Caki2 (cell line): ENCODE data around the gene SIRPB1. TPM values are rescaled to one million over a fixed set of nuclear protein-coding genes. Genes with fewer than 3 reads are reported as not detected.
A peak's percentile ranks its signal among the peaks of the same experiment; 100 is the strongest.

Source experiments
- DNase-seq: peaks from one replicate; pipeline ENCODE4 v3.0.0-alpha.2; 2015; ENCODE audit warnings: low read depth
- in situ Hi-C: cut with HindIII; loops from 2 replicates; pipeline ENCODE4 v1.10.0; 2016; ENCODE audit warnings: low sequenced_read_pairs, low pct_unique_long_range_greater_than_20kb, mixed read lengths
- total RNA-seq: library from RNA; depleted of rRNA; stranded (reverse); fragments of >200 nt; shearing (Covaris generic); gene quantifications from 2 replicates; pipeline ENCODE4 v1.2.3, GENCODE V29; 2014; ENCODE audit warnings: low replicate concordance; rRNA removed

The SIRPB1 gene
- total RNA-seq = 2.1 and 10.4 TPM in 2 replicates

DNA sequence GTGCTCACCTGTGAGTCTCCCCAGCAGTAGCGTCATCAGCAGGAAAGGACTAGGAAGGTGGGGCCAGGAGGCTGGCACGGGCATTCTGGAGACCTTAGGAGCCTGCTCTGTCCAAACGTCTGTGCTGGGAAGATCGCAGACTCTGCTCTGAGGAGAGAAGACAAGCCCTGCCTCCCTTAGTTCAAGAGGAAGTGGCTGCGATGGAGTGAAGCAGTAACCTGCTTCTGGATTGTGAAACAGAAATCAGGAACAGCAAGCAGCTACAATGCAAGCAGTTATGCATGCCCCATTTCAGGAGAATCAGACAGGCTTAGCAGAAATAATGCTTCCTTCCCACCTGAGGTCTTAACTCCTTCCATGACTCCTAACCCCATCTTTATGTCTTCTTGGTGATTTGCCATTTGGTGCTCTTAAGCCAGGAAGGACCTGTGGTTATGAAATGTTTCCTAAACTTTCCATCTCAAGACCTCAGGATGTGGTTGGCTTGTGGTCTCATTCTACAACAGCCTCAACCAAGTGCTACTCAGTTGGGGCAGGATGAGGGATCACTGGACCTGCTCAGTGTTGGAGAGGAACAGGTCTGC is at the start of gene SIRPB1:
Gene SIRPB1, minus strand, starts transcription at position 149 of the 584 bp plus-strand sequence. Its CDS starts 65 bp downstream, at position 84.
- no peak for DNase-seq
- in situ Hi-C loops = no loop called here

DNA sequence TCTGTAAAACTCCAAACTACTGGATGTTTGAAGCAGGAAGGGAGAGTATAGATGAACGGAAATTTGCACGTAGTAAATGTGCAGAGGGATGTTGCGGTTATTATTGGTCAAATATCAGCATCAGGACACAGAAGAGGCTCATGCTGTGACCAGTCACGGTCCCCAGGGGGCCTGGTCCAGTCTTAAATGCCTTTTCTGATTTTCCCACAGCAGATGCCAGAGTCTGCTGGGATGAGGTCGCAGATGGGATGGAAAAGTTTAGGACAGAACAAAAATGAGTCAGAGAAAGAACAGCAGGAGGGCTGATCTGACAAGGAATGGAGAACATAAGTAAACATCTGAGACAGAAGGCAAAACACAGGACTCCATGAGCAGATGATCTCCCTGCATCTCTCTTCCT is 49.5 kb upstream of the SIRPB1 start:
- peak; percentile 21 for DNase-seq
- in situ Hi-C loops = no loop called here

DNA sequence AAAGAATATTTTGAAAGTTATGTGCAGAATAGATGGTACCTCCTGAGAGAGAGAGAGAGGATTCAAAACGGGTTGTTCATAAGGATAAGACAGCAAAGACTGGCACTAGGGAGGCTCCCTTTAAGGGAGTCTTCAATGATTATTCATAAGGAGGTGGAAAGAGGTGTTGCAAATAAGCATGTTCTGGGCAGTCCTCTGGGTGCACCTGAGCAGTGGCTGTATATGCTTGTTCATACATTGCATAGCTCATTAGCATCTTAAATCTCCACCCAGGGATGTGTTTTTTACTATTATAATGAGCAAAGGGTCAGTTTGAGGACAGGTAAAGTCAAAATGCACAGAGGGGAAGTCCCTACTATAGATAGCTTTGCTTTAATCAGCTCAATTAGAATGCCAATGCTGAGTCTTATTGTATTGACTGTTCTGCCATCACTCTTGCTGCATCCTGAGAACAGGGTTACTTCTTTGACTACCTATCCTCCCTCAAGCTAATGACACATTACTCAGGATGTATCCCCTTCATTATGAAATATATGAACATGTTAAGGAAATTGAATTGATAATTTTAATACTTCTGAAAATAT is 47.8 kb upstream of the SIRPB1 start:
- DNase-seq = no peak
- in situ Hi-C loops = no loop called here

DNA sequence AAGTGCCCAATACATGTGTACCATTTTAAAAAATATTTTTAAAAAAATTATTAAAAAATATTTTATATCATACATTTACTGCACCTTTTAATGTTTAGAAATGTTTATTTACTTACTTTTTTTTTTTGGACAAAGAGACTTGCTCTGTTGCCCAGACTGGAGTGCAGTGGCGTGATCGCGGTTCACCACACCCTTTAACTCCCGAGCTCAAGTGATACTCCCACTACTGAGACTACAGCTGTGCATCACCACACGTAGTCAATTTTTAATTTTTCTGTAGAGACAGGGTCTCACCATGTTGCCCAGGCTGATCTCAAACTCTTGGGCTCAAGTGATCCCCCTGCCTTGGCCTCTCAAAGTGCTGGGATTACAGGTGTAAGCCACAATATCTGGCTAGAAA is 47.0 kb upstream of the SIRPB1 start:
- in situ Hi-C loops = no loop called here
- no peak for DNase-seq

DNA sequence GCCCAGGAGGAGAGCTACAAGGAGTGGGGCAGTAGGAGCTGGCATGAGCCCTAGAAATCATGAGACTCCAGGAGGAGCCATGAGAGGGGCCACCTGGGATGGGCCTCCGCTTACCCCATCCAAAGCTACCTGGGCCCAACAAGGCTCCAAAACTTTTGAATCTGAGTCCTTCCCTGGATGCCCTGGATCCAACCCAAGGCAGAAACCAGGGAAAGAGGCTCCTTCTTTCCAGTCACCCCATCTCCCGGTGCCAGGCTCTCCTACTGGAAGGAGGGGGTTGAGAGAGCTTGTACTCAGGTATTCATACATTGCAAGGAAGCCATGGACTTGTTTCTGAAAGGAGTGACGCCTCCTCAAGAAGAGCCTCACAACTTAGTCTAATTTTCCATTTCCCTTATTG is 45.5 kb upstream of the SIRPB1 start:
- DNase-seq = no peak
- in situ Hi-C loops = no loop called here

GRCh38 chr20:1664911-1665310 is 45.1 kb upstream of the SIRPB1 start:
- in situ Hi-C loops = no loop called here
- DNase-seq = no peak

DNA sequence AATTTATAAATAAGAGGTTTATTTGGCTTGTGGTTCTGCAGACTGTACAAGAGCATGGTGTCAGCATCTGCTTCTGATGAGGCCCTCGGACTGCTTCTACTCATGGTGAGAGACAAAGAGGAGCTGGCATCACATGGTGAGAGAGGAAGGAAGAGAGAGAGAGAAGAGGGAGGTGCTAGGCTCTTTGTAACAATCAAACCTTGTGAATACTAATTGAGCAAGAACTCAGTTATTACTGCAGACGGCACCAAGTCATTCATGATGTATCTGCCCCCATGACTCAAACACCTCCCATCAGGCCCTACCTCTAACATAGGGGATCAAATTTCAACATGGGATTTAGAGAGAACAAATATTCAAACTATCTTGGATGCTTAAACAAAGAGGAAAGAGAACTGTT is 44.1 kb upstream of the SIRPB1 start:
- no peak for DNase-seq
- in situ Hi-C loops = no loop called here

- DNase-seq = no peak
- in situ Hi-C loops = no loop called here
Observed at GRCh38 chr20:1661542-1662299, 41.9 kb upstream of the SIRPB1 start.

DNA sequence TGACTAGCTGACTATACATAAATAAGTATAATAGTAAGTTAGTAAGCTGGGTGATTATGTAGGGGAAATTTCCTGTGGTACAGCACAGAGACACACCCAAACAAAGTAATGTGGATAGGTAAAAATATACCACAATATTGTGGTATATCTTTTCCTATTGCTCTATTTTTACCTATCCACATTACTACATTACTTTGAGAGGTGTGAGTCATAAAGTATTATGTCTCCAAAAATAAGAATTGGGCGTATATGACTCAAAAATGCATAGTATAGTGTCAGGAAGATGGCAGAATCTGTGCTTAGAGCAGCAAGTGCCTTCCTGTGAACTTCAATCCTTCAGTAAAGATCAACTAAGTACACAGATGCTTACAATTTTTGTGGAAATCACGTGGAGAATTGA is 40.4 kb upstream of the SIRPB1 start:
- in situ Hi-C loops = no loop called here

GRCh38 chr20:1657556-1658334 is 37.9 kb upstream of the SIRPB1 start, which contains the start of gene SIRPG:
Gene SIRPG (minus strand): TSS chr20:1657779. CDS start chr20:1657714, 65 bp downstream.
- in situ Hi-C loops = no loop called here
- DNase-seq = no peak

More for the DNA sequence above, 40.4 kb upstream of the SIRPB1 start:
- DNase-seq = no peak

DNA sequence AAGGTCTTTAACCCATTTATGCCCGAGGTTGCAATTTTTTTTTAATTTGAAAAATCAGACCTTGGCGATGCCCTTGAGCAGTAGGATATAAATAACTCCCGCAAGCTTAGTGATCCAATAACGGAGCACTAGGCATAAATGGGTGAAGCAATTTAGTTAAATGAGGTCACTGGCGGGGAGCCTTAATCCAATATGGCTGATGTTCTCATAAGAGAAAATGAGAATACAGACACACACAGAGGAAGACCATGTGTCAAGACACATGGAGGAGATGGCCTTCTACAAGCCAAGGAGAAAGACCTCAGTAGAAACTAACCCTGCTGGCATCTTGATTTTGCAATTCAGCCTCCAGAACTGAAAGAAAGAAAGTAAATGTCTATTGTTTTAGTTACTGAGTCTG is 37.0 kb upstream of the SIRPB1 start:
- in situ Hi-C loops = no loop called here
- no peak for DNase-seq

DNA sequence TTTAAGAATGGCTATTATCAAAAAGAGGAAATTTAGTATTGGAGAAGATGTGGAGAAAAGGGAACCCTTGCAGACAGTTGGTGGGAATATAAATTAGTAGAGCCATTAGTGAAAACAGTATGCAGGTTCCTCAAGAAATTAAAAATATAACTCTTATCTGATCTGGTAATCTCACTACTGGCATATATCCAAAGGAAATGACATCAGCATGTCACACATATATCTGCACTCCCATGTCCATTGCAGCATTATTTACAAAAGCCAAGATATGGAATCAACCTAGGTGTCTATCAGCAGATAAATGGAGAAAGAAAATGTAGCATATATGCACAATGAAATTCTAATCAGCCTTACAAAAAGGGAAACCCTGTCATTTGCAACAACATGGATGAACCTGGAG is 35.2 kb upstream of the SIRPB1 start:
- in situ Hi-C loops = no loop called here
- no peak for DNase-seq

DNA sequence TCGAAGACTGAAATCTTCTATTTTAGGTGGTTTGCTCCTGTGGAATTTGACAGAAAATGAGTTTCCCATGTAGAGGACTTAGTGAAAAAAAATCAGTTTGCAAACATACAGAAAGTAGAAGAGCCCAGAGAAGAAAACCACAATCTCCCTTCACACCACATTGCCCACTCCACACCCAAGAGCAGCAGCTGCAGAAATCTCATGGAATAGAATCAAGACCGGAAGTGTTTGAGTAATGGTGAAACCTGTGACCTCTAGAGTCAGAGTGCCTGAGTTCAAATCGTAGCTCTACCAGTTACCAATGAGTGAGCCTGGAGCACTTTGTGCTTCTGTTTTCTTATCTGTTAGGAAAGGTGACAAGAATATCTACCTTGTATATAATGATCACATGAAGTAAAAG is 33.2 kb upstream of the SIRPB1 start:
- no peak for DNase-seq
- in situ Hi-C loops = no loop called here

DNA sequence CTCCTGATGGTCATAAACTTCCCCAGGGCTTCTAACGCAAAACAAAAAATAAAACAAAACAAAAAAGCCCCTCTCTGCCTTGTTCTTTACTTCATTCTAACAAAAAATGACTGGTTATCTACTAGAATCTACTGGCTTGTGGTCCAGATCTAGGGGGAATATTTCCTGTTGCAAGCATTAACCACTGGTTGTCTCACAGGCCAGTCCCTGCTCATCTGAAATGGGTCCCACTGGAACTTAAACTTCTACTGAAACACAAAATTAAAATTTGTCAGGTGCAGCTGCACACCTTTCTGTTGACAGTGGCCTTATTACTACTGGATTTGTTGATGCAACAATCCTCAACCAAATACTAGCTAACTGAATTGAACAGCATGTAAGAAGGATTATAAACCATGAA is 32.3 kb upstream of the SIRPB1 start:
- in situ Hi-C loops = no loop called here
- no peak for DNase-seq

- in situ Hi-C loops = no loop called here
- DNase-seq = no peak
Observed at GRCh38 chr20:1651268-1652058, 31.7 kb upstream of the SIRPB1 start.

GRCh38 chr20:1648101-1648500 is 28.3 kb upstream of the SIRPB1 start:
- in situ Hi-C loops = no loop called here
- no peak for DNase-seq

- in situ Hi-C loops = no loop called here
Observed at GRCh38 chr20:1646975-1647431, 27.2 kb upstream of the SIRPB1 start.

More at GRCh38 chr20:1646975-1647431, 27.2 kb upstream of the SIRPB1 start:
- DNase-seq = no peak
